ENCODE results near the gene LDLRAD4. TPM values are rescaled to one million over a fixed set of nuclear protein-coding genes. Genes with fewer than 3 reads are reported as not detected.

The LDLRAD4 gene
- total and polyA plus RNA-seq, 9 of the 15 experiments (the other 6 are each of a cell fraction or from before 2014, with no cell fraction given) = 0.01 TPM; not detected in 8

DNA sequence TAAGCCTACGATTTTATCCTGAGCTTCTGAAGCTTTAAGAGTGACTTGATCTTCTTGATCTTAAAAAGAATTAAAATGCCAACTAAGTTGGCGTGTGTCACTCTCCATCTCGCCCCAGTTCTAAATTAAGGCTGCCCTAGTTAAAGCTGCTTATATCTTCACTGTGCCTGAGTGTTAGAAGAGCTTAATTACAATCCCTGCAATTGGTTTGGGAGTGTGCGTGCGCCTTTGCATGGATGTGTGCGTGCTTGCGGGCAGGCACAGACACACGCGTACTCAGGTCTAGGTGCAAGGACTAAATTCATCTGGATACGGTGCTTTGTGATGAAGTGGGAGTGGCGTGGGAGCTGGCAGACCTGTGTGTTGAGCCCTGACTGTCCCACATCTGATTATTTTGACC, 306.3 kb downstream of the LDLRAD4 start (continued):
- TF ChIP-seq, protein P1, sequence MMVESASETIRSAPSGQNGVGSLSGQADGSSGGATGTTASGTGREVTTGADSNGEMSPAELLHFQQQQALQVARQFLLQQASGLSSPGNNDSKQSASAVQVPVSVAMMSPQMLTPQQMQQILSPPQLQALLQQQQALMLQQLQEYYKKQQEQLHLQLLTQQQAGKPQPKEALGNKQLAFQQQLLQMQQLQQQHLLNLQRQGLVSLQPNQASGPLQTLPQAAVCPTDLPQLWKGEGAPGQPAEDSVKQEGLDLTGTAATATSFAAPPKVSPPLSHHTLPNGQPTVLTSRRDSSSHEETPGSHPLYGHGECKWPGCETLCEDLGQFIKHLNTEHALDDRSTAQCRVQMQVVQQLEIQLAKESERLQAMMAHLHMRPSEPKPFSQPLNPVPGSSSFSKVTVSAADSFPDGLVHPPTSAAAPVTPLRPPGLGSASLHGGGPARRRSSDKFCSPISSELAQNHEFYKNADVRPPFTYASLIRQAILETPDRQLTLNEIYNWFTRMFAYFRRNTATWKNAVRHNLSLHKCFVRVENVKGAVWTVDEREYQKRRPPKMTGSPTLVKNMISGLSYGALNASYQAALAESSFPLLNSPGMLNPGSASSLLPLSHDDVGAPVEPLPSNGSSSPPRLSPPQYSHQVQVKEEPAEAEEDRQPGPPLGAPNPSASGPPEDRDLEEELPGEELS (CRISPR knock-in tag; IDR thresholded peaks at IDR 0.05; ENCODE audit: borderline replicate concordance) = no peak

DNA sequence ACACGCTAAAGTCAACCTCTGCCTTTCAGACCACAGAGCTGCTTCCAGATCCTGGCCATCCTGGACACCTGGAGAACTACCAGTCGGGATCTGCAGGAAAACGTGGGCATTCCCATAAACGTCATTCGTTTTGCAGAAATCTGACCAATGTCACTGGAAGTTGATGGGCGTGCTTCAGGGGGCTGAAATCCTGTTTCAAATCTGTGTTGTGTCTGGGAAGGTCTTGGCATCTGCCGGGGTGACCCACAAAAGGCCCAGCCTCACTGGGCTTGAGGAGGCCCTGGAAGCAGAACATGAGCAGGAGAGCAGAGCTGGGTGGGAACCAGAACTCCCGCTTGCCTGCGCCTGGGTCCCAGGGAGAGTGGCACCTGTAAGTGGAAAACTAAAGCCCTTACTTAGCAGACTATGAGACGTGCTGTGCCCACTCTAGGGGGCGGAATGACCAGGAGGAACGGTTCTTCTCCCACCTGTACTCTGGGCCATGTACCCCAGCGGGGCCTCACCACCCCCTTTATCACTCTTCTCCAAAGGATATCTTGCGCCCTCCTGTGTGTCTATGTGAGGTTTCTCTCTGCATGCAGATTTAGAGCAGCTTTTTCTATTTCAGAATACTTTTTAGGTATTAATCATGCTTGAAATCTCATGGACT, 306.9 kb downstream of the LDLRAD4 start:
- DNase-seq (ENCODE audit: extremely low read depth in 1 of 4, low spot score in 3 of 4) (no peak), FAIRE-seq (no peak), ATAC-seq (no peak)
- Histone ChIP-seq H3K36me3 (ENCODE audit: control insufficient read depth, insufficient read depth, low read length) (no peaks in the 10 kb centered on the region), H3K9me3 (replicated peaks; ENCODE audit: control insufficient read depth, insufficient read depth, low read depth, low read length) (no peaks in the 10 kb centered on the region), H3K4me3 (no peak overlapping the region), H3K27me3 (ENCODE audit: control insufficient read depth in 2 of 2, insufficient read depth in 2 of 2, low read length in 2 of 2) (peaks cover 0 to 19% of the 10 kb centered on the region in 2 experiments; a peak in 3 of 5 replicates), H2AFZ (ENCODE audit: low read depth, low read length) (no peak overlapping the region), H3K79me2 (ENCODE audit: control insufficient read depth, insufficient read depth, low read length) (no peaks in the 10 kb centered on the region), H3K9me1 (ENCODE audit: control insufficient read depth, insufficient read depth, low read length) (no peaks in the 10 kb centered on the region), H3K9ac (ENCODE audit: insufficient read depth in 1 of 2, low read depth in 2 of 2, low read length in 2 of 2) (no peak overlapping the region), H3K4me2 (ENCODE audit: insufficient read depth, low read length) (no peak overlapping the region), H3K27ac (ENCODE audit: extremely low read depth, low read depth, low read length) (no peak overlapping the region), H3K4me1 (replicated peaks in 1 of 2; ENCODE audit: control insufficient read depth in 2 of 2, insufficient read depth in 2 of 2, low read length in 2 of 2) (no peaks in the 10 kb centered on the region), H4K20me1 (replicated peaks; ENCODE audit: control insufficient read depth, insufficient read depth, low read length) (no peaks in the 10 kb centered on the region)
- intact Hi-C loops (cut with micrococcal nuclease) = loop anchor here (5.0 to 10.0 kb wide), 2 partner anchors 33 to 61 kb away; no protein-coding TSS in a partner anchor
- WGBS (ENCODE audit: insufficient coverage, low coverage, missing lambda C conversion rate) = 0% methylated on average over 12 of the region's 14 CpGs
- TF ChIP-seq TBP (optimal IDR thresholded peaks at IDR 0.05; ENCODE audit: low read depth, low read length) (no peak), ZNF217 (CRISPR knock-in tag; IDR thresholded peaks at IDR 0.05) (no peak), ZNF263 (CRISPR knock-in tag; IDR thresholded peaks at IDR 0.05; ENCODE audit: borderline replicate concordance) (no peak), HOXB6 (CRISPR knock-in tag; IDR thresholded peaks at IDR 0.05; ENCODE audit: borderline replicate concordance) (no peak), TBL1XR1 (IDR thresholded peaks at IDR 0.05; ENCODE audit: low read length in 2 of 2) (no peak), ZNF23 (CRISPR knock-in tag; IDR thresholded peaks at IDR 0.05) (no peak), NFE2 (IDR thresholded peaks at IDR 0.05; ENCODE audit: low read depth) (no peak), ZNF140 (CRISPR knock-in tag; IDR thresholded peaks at IDR 0.05) (no peak), KLF16 (IDR thresholded peaks at IDR 0.05) (no peak)
- in situ Hi-C loops (cut with MboI) = loop anchor here (10.0 kb wide), 1 partner anchor 1109 kb away; no protein-coding TSS in a partner anchor
- CTCF ChIA-PET (ENCODE audit: low intra/inter-chr PET ratio) = no interaction called here
- POLR2A ChIA-PET = interaction anchor here (0.6 to 0.8 kb wide), 2 partner anchors 8 to 45 kb away, joined by 3 read pairs; no protein-coding TSS in a partner anchor
- BruUV-seq (replicated peaks) = no TSS peak

Data from K562 (cell line).